Lung microvascular endothelial cell (primary cell): Measurements from ENCODE around the gene FXYD3. TPM values are rescaled to one million over a fixed set of nuclear protein-coding genes. Genes with fewer than 3 reads are reported as not detected.
A peak's percentile ranks its signal among the peaks of the same experiment; 100 is the strongest.
"Not testable (repeated sequence)": the region's sequence is repeated elsewhere in the genome, so short reads cannot be mapped to it uniquely, and the experiment has no call there.

Source experiments
- DNase-seq, 2 donors: peaks; one replicate each; pipeline versions ENCODE4 v3.0.0 to v3.0.0-alpha.2; 2010; ENCODE audit warnings: low read depth in 2 of 2
- total RNA-seq: library from RNA; depleted of rRNA; stranded (reverse); fragments of >200 nt; gene quantifications from 2 replicates; pipeline ENCODE4 v1.2.1, GENCODE V29; 2014

Gene FXYD3
- total RNA-seq, 1 donor from 2014 or later = not detected

DNA sequence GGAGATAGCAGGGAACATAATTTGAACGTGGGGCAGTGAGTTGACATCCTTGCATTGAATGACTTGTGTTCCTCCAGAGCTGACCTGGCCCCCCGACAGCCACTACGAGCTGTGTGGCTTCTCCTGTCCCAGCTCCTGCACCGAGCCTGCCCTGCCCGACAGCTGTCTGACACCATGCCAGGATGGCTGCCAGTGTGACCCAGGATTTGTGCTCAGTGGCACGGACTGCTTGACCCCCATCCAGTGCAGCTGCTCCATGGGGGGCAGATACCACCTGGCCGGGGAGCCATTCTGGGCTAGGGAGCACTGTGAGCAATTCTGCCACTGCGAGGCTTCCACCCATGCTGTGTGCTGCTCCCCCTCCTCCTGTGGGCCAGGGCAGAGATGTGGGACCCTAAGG lies 29.2 kb upstream of the FXYD3 start:
- DNase-seq = no peak

DNA sequence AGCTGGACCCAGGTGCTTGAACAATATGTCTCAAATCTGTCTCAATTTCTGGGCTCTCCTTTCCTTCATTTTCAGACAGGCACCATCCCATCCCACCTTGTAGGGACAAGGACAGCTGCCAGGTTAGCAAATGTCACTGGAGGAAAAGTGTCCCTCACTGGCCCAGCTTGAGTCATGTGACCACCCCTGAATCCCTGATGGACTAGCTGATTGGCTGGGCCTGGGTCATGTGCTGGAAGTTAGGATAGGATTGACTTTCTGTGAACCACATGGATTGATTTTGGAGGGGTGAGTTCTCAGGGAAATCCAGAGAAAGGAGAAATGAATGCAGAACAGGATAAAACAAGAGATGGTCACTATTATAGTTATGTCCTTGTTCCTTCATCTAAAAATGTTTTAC lies 28.2 kb upstream of the FXYD3 start:
- DNase-seq = no peak

DNA sequence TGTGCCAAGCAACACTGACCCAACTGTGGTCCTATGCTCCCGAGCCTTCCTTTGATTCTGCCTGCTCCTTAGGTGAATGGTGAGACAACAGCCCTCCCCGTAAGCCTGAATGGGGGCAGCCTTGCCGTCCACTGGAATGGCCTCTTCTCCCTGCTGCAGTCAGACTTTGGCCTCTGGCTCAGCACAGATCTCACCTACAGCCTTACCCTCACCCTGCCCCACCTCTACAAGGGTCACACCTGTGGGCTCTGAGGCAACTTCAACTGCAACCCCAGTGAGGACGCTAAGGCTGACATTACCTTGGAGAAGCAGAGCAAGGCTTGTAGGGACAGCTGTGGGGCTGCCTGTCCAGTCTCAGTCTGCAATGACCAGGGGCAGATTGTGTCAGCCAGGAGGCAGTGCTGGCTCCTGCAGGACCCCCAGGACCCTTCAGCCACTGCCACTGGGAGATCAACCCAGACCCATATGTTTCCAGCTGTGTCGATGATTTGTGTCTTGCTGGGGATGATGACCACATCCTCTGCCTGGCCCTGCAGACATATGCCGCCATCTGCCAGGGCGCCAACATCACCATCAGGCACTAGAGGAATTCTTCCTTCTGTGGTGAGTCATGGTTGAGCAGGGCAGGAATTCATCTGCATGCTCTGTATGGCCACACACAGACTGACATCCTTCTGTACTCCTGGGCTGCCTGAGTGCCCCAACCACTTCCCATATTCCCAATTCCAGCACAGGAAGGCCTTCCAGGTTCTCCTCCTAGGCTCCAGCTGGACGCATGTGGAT lies 27.3 kb upstream of the FXYD3 start:
- DNase-seq = peak in 1 of 2 donors; percentile 55

DNA sequence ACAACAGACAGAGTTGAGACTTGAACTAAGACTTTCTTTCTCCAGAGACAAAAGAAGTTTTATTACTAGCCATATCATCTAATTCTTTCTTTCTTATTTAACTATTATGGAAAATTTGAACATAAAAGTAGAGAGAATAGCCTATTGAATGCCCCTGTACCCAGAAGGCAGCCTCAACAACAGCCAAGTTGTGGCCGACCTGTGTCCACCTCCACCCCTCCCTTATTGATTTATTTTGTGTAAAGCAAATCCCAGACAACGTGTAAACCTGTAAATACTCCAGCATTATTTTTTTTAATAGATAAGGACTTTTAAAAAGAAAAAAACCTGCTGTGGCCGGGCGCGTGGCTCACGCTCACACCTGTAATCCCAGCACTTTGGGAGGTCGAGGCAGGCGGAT lies 26.1 kb upstream of the FXYD3 start:
- DNase-seq = no peak

DNA sequence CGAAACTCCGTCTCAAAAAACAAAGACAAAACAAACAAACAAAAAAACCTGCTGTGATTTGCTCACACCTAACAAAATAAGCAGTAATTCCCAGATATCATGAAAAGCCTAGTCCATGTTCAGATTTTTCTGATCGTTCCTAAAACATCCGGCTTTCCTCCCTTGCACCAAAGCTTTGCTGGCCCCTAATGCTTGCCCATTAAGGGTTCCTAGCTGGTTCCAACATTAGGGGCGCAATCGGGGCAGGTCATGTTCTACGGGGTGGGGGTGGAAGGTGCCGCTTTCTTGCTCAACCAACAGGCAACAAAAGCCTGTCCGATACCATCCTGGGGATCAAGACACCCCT lies 25.5 kb upstream of the FXYD3 start:
- DNase-seq = no peak

DNA sequence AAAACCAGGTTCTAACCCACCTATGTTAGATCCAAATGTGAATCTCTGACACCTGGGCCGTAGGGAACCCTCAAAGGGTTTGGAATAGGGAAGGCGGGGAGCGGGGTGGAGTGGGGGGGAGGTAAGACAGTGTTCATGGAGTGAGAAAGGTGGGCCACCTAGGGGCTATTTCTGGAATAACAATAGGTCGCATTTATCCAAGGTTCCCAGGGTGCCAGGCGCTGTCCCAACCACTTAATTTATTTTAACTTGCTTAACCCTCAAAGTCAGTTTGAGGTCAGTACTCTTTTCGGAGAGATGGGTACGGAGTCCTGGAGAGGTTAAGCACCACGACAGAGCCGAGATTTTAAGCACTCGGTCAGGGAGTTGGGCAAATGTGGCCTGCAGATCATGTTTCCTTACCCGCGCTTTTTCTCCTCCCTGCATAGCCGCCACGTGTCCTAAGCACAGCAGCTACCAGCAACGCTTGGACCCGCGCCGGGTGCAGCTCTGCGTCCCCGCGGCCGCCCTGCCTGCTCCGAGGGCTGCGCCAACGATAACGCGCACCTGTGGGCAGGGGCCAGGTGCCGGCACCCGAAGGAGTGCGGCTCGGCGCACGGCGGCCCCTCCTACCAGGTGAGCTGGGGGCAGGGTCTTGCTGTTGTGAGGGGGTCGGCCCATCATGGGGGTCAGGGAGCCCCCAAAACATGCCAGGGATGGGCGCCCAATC lies 25.0 kb upstream of the FXYD3 start:
- peak; percentile 56 to 72 for DNase-seq

DNA sequence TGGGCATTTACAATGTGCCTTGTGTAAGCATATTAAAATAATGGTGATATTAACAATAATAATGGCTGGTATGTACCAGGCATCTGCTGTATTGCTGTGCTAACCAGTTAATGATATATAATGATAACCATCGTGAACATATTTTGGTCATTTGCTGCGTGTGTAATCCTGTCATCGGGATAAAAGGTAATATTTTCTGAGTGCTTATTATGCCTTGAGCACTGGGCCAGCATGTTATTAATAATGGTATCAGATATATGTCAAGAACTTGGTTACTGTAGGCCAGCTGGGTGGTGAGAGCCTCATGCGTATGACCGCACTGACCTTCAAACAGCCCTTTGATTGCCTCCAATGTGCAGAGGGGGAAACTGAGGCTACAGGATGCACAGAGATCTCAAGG lies 22.2 kb upstream of the FXYD3 start:
- DNase-seq = no peak

DNA sequence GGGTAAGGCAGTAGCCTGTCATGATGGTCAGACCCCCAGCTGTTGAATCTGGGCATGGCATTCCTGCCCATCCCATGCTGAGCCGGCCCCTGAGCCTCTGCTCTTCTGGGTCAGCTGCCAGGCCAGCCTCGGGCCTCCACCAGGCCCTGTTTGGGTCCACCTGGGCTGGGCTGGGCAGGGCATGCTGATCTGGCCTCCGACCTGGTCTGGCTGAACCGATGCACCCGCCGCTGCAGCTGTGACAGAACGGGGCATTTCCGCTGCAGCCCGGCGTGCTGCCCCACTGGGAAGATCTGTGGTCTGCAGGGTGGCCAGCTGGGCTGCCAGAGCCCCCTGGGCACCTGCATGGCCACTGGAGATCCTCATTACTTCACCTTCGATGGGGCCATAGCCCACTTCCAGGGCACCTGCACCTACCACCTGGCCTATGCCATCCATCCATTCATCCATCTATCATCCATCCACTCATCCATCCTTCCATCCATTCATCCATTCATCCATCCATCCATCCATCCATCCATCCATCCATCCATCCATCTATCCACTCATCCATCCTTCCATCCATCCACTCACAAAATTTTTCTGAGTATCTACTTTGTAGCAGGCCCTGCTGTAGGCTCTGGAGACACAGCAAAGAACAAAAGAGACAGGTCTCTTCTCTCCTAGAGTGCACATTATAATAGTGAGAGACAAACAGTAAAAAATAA lies 21.5 kb upstream of the FXYD3 start:
- no peak for DNase-seq

DNA sequence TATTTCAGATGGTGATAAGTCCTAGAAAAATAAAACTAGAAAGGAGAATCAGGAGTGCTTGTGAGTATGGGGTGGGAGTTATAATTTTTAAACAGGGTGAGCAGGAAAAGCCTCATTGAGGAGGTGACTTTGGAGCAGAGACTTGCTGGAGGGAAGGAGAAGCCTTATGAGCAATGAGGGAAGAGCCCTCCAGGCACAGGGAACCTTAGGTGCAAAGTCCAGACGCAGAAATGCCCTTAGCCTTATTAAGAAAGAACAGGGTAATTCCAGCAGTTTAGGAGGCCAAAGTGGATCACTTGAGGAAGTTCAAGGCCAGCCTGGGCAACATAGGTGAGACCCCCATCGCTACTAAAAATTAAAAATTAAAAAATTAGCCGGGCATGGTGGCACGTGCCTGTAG lies 21.0 kb upstream of the FXYD3 start:
- no peak for DNase-seq

DNA sequence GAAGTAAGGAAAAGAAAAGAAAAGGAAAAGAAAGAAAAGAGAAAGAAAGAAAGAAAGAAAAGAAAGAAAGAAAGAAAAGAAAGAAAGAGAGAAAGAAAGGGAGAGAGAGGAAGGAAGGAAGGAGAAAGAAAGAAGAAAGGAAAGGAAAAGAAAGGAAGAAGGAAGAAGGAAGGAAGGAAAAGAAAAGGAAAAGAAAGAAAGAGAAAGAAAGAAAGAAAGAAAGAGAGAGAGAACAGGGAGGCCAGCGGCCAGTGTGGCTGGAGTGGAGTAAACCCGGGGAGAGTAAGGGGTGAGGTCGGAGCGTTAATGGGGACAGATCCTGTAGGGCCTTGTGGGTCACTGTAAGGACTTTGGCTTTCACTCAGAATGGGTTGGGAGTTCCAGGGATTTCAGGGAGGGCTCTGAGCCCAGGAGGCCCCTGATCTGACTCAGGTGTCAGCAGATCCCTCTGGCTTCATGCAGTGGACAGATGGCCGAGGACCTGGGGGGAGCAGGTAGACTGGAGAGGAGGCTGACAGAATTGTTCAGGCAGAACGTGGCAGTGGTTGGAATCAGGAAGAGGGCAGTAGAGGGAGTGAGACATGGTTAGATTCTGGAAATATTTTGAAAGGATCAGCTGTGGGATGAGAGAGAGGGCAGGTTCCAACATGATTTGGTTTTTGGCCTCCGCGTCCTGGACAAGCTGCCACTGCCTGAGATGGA lies 19.8 kb upstream of the FXYD3 start:
- no peak for DNase-seq

DNA sequence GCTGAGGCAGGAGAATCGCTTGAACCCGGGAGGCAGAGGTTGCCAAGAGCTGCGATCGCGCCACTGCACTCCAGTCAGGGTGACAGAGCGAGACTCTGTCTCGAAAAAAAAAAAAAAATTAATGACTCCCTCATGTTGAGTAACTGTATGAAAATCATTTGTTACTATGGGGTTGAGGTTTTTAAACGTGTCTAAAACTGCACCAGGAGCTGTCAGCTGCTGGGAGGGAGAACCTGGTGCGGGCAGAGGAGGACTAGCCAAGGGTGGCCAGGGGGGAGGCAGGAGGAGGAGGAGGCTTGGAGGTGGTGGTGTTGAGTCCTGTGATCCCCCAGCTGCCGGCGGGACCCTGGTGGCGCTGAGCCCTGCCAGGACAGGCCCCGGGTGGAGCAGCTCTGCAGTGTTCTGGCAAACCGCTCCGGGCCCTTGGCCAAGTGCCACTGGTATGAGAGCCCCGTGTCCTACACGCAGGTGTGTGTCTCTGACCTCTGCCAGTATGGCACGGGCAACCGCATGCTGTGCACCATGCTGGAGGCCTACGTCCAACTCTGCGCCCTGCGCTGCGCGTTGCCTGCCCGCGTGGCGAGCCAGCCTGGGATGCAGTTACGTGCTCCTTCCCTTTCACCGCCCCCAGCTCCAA lies 17.1 kb upstream of the FXYD3 start:
- DNase-seq = no peak

DNA sequence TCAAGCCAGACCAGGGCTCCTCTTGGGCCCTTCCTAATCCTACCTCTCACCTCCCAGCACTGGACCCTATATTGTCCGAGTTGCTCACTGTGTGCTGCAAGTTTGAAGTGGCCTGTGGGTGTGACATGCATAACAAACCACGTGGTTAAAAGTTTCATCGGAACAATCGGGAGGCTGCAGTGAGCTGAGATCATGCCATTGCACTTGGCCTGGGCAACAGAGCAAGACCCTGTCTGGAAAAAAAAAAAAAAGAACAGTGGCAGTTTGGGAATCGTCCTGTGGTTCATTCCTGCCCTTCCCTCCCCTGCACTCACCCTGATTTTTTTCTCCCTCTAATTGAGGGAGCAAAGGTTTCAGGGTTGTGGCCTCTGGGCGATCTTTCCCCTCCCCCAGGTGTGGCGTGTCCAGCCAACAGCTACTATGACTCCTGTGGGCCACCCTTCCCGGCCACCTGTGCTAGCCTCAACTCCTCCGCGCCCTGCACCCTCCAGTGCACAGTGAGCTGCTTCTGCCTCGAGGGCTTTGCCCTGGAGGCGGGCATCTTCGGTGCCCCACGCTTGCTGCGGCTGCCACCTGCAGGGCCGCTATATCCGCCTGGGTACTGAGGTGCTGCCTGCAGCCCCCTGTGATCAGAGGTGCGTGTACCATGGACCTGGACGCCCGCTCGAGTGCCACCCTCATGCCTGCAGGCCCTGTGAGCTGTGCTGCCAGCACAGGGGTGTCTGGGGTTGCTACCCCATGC lies 16.3 kb upstream of the FXYD3 start:
- DNase-seq = no peak

DNA sequence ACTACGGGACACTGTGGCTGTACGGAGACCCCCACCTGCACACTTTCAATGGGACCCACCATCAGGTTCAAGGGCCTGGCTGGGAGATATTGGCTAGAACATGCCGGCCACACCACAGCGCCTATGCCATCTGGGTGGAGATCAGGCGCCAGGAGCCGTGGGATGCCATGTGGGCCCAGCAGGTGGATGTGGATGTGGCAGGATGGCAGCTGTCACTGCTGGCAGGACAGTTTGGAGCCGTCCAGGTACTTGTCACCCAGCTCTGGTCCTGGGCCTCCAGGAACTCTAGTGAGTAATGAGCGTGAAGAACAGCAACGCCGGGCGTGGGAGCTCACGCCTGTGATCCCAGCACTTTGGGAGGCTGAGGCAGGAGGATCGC lies 15.7 kb upstream of the FXYD3 start:
- no peak for DNase-seq

DNA sequence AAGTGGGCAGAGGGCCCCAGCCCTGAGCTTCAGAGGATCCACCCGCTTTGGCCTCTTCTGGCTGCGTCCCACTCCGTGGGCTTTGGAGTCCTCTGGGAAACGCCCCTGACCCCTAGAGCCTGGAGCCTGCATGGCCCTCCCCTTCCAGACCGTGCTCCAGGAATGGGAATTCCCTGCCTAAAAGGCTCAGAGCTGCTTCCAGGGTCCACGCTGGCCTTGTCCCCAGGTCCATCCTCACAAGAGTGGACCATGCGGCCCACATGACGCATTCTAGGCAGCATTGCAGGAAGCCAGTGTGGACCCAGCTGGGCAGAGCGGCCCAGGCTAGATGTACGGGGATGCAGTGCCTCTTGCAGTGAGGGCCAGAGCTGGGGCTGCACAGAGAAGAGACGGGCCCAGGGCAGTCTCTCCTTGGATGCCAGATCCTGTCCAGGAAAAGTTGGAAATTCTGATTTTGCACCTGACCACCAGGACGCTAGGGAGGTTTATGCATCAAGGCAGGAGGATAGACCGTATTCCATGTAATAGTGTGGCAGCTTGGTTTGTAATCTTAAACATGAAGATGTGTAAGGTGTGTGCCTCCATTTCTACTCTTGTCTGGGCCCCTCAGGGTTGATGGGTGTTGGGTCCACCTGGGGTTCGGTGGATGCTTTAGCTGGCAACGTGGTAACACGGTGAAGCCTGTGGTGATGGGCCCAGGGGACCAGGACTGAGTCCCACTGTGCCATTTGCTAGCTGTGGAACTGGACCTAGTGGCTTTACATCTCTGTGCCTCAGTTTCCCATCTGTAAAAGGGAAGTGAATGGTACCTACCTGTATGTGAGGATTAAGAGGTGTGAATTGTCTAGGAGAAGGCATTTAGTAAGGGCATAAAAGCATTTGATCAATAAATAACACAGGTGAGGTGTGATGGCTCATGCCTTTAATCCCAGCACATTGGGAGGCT lies 14.8 kb upstream of the FXYD3 start:
- DNase-seq = no peak

DNA sequence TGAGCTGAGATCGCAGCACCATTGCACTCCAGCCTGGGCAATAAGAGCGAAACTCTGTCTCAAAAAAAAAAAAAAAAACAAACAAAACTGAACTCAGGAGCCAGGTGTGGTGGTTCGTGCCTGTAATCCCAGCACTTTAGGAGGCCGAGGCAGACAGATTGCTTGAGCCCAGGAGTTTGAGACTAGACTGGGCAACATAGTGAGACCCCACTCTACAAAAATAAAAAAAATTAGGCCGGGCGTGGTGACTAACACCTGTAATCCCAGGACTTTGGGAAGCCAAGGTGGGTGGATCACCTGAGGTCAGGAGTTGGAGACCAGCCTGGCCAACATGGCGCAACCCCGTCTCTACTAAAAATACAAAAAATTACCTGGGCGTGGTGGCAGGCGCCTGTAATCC lies 13.7 kb upstream of the FXYD3 start:
- not testable (repeated sequence) for DNase-seq

DNA sequence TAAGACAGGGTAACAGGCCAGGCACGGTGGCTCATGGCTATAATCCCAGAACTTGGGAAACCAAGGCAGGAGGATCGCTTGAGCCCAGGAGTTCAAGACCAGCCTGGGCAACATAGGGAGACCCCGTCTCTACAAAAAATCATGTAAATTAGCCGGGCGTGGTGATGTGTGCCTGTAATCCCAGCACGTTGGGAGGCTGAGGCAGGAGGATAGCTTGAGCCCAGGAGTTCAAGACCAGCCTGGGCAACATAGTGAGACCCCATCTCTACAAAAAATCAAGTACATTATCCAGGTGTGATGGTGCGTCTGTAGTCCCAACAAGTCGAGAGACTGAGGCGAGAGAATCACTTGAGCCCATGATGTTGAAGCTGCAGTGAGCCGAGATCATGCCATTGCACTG lies 12.0 kb upstream of the FXYD3 start:
- not testable (repeated sequence) for DNase-seq

DNA sequence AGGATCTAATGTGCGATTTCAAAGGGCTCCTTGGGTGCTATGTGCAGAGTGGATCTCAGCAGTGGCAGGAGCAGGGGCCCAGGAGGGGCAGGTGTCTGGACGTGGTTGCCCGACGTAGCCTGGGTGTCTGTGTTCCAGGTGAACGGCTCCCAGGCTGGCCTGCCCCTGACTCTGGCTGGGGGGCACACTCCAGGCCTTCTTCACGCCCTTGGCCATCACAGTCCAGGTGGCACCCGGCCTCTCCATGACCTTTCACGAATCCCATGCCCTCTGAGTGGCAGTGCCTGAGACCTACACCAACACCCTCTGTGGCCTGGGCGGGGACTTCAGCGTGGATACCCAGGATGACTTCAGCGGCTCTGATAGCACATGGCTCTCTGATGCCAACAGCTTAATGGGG lies 11.3 kb upstream of the FXYD3 start:
- DNase-seq = no peak

DNA sequence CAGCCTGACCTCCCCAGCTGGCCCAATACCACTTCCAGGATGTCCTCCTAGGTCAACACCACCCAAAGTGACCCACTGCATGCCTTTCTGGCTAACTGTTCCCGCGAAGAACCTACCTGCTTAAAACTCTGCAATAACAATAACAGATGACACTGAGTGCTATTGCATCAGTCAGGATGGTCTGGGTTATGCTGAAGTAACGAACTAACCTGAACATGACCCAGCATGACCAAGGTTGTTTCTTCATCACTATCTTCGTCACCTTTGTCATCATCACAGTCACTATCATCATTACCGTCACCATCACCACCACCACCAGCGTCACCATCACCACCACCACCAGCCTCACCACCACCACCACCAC lies 10.6 kb upstream of the FXYD3 start:
- no peak for DNase-seq

DNA sequence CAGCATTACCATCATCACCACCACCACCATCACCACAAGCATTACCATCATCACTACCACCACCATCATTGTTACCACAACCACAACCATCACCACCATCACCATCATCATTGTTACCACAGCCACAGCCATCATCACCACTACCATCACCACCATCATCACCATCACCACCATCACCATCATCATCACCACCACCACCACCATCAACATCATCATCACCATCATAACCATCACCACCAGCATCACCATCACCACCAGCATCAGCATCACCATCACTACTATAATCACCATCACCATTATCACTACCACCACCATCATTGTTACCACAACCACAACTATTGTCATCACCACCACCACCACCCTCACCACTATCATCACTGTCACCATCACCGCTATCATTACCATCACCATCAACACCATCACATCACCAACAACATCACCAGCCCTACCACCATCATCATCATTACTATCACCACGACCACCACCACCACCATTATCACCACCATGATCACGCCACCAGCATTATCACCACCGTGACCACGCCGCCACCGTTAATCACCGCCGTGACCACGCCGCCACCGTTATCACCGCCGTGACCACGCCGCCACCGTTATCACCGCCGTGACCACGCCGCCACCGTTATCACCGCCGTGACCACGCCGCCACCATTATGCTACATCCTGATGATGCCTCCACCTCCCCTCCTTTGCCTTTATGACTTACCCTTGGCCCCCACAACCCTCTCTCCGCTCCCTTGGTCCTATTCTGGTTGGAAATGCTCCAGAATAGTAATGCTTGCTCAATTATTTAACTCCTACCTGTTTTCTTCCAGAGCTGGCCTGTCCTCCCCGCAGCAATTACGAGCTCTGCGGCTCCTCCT lies 10.0 kb upstream of the FXYD3 start:
- no peak for DNase-seq
